ENCODE data around the gene USP30.

DNA sequence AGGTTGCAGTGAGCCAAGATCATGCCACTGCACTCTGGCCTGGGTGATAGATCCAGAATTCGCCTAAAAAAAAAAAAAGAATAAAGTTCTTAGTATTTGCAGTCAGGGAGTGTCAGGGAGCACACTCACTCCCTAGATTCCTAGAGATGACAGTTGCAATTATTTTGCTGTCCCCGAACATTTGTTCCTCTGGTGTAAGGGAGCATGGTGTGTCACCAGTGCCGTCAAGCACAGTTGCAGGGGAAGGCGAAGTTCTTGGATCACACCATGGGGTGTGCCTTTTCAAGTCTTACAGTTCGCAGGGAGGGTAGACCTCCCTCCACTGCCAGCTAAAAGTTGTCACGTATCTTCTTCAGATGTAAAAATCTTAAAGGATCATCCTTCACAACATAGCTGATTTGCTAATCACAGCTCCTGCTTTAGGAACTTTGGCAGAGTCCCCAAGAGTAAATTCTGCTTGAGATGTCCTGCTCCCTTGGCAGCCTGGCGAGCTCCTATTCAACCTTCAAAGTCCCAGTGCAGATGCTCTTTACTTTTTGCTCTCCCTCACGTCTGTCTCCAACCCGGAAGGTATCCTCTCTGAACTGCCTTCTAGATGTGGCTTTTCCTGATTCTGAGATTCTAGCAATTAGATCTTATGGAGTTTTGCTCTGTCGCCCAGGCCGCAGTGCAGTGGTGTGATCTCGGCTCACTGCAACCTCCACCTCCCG, 75.3 kb downstream of the USP30 start:
- TF ChIP-seq CTCF (IDR thresholded peaks at IDR 0.05) (no peak), POLR2AphosphoS5 (IDR thresholded peaks at IDR 0.05) (no peak), POLR2A (IDR thresholded peaks at IDR 0.05) (no peak)

All from breast epithelium (tissue), 3 donors.